Activated CD4-positive, CD25-positive, alpha-beta regulatory T cell treated with anti-CD3 and anti-CD28 coated beads, Interleukin-2, amount 50 U/mL, for 24 hours (primary cell): ENCODE data around the gene TMX2.
"Not testable (repeated sequence)": the region's sequence is repeated elsewhere in the genome, so short reads cannot be mapped to it uniquely, and the experiment has no call there.

Source experiments
- ATAC-seq, 2 donors: fragments of 150-1000 bp; cut with Tn5 transposase; one replicate each; pipeline ENCODE4 v1.10.0; 2021; ENCODE audit warnings: mild to moderate bottlenecking in 1 of 2, moderate library complexity in 1 of 2

The TMX2 gene

DNA sequence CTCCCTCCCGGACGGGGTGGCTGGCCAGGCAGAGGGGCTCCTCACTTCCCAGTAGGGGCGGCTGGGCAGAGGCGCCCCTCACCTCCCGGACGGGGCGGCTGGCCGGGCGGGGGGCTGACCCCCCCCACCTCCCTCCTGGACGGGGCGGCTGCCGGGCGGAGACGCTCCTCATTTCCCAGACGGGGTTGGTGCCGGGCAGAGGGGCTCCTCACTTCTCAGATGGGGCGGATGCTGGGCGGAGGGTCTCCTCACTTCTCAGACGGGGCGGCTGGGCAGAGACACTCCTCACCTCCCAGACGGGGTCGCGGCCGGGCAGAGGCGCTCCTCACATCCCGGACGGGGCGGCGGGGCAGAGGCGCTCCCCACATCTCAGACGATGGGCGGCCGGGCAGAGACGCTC lies 4.3 kb downstream of the TMX2 start:
- not testable (repeated sequence) for ATAC-seq

DNA sequence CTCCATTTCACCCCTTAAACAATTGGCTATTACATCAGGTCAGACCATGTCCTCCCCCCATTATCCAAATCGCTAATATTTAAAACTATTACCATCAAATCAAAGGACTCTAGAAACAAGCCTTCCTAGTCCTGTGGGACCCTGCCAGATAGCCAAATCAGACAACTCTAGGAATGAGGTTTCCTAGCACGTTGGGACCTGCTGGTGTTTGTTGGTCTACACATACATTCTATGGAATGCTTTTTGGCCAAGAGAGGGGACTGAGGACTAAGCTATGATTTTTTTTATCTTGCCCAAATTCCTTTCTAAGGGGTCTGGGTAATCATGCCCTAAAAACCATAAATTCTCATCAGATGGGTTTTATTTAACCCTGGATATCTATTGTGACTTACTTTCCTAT lies 14.8 kb downstream of the TMX2 start:
- ATAC-seq: no peak

DNA sequence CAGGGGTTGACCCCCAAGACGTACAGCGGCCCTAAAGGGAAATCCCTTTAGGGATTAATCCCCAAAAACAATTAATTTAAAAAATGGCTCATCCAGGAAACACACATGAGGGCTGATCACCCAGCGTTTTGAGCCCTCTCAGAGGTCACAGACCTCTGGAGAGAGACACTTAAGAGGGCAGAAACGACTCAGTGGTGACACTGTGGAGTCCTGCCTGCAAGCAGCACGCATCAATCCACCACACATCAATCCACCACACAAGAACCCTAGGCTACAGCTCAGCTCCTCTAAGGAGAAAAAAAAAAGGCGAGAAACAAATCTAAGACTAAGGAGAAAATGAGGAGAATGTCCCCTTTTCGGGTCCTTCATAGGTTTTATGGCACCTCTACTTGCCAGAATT lies 16.4 kb downstream of the TMX2 start:
- ATAC-seq: no peak

DNA sequence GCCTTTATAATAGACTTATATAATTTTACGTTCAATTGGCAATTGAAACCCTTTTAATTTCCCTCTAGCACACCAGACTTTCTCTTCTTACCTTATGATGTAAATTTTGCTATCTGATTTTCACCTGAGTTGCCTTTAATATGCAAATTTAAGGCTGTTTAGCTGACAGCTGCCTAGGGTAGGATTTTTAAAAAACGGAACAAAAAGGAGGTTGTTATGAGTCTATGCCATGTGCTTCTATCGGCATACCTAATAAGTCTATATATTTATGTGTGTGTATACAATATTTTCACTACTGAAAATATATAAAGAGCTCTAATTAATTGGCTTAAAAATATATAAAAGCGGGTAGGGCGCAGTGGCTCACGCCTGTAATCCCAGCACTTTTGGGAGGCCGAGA lies 17.1 kb downstream of the TMX2 start:
- no peak for ATAC-seq

DNA sequence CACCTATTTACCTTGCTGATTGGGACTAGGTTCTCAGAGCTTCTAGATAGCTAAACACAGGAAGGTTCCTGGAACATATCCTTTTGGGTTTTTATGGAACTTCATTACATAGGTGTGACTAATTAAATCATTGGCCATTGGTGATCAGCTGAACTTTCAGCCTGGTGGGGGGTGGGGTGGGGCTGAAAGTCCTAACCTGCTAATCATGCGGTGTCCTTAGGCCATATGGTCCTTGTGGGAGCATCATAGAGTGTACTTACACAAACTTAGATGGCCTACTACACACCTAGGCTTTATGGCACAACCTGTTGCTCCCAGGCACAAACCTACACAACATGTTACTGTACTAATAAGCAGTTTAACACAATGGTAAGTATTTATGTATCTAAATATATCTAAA lies 20.3 kb downstream of the TMX2 start:
- no peak for ATAC-seq

DNA sequence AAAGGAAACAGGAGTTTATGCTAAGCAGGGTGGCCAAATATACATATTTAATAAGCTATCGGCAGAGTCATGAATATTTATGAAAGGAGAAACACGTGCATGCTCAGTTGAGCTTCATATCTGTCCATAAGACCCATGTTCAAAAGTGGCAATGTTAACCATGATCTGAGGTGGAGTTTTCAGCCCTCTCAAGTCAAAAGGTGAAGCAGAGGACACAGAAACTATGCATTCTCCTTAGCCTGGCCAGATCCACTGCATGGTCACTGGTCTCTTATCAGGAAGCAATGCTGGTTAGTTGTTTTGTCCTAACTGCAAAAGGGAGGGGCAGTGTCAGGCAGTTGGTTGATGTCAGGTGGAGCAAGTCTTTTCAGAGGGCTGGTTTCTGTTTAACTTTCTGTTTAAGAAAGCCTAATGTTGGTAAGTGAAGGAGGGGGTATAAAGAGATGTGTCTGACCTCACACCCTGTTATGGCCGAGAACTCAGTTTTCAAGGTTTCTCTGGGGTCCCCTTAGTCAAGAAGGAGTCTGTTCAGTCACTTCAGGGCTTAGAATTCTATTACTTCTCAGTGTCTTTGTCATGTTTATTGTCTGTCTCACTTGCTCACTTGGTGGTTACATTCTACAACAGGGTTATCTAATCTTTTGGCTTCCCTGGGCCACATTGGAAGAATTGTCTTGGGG lies 23.4 kb downstream of the TMX2 start:
- no peak for ATAC-seq

DNA sequence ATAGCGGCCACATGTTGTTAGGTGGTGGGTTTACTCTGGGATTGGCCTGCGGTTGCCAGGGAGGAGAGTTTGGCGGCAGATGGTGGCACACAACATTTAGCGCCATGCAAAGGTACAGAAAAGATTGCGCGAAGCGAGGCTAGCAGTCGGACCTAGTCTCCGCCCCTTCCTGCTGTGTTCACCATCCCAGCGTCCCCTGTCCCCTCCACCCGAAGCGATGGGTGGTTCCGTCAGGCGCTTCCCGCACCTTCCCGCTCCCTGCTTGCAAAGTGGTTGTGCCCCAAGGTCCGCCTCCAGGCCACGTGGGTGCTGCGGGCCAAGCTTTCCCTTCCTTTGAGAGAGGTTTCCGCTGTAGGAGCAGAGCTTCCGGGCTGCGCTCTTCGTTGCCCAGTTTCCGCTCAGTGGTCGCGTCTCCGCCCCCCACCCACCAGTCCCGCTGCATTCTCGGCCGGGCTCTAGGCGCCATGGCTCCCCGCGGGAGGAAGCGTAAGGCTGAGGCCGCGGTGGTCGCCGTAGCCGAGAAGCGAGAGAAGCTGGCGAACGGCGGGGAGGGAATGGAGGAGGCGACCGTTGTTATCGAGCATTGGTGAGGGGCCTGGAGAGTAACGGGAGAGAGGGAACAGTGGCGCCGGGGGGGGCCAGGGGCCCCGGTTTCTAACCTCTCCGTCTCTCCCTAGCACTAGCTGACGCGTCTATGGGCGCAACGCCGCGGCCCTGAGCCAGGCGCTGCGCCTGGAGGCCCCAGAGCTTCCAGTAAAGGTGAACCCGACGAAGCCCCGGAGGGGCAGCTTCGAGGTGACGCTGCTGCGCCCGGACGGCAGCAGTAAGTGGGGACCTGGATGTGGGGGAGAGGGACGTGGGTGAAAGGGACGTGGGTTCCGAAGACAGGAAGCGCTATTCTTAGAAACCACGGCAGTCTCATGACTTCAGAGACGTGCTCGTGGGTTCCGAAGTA lies 29.0 kb downstream of the TMX2 start, which contains the start of gene SELENOH:
Gene SELENOH, plus strand, starts transcription at position 360 of the 955 bp plus-strand sequence. Its CDS starts 105 bp downstream, at position 465.
- ATAC-seq: peak; percentile 90 to 92

DNA sequence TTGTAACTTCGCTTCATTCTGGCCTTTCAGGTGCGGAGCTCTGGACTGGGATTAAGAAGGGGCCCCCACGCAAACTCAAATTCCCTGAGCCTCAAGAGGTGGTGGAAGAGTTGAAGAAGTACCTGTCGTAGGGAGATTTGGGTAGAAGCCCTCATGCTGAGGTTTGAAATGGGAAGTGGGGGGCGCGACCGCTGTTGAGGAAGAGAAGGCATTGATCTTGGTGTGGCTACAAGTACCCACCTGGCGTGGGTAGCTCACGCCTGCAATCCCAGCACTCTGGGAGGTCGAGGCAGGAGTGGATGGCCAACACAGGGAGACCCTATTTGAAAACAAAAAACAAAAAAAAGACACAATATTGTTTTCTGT lies 29.7 kb downstream of the TMX2 start:
- no peak for ATAC-seq

DNA sequence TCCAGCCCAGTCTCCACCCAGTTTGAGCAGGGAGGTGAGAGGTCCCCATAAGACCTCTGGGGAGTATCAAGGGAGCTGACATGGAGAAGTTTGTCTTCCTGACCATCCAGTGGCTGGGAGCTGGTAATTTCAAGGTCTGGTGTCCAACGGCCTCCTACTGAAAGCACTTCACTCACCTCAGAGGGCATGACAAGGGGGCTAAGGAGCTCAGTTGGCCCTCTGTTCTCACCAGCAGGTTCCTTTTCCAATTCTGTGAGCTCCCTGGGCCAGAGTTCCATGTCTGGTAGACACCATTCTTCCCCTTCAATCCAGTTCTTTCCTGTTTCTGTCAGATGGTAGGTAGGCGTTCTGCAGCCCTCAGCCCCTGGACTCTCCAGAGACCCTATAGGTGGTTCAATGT lies 32.0 kb downstream of the TMX2 start:
- no peak for ATAC-seq

DNA sequence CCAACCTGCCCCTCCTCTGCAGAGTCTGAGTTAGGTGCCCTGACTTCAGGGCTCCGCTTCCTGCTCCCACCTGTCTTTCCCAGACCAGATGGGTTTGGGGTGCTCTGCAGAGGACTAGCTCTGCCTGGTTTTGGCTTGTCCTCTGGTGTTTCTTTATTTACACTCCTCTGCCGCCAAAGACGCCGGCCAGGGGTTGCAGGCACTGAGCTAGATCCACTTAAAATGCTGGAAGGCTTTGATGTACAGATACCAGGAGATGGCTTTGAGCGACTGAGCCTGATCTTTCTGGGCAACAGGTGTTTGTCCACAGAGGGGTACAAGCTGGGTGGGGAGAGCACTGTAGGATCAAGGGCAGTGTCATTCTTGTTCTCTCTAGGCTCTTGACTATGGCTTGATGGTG lies 32.8 kb downstream of the TMX2 start:
- no peak for ATAC-seq

DNA sequence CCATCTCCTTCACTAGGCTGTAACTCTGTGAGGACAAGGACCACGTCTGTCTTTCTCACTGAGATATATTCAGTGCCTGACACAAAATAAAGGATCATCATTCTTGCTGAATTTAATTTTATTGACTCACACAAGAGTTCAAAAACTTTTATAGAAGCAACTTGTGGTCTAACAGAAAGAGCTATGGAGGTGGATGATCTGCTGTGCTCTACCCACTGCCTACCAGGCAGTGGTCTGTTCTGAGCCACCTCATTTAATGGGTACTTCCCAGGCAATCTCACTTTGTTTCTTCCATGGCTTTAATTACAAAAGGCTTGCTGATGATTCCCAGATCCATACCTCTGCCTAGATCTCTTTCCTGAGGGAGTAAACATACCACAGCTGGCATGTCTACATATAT lies 34.5 kb downstream of the TMX2 start:
- no peak for ATAC-seq

DNA sequence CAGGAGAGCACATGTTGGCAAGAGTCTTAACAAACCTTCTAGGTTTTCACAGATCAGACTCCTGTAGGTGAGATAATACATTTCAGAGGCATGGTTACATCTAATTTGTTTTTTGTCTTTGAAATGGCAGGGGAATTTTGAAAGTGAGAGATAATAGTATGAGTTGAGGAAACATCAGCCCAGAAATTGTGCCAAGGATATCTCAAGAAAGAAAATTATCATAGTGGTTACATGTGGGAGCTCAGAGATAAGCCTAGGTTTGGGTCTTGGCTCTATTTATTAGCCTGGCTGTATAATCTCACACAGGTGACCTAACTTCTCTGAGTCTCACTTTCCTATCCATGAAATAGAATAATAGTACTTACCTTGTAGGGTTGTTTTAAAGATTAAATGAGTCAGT lies 38.8 kb downstream of the TMX2 start:
- no peak for ATAC-seq

DNA sequence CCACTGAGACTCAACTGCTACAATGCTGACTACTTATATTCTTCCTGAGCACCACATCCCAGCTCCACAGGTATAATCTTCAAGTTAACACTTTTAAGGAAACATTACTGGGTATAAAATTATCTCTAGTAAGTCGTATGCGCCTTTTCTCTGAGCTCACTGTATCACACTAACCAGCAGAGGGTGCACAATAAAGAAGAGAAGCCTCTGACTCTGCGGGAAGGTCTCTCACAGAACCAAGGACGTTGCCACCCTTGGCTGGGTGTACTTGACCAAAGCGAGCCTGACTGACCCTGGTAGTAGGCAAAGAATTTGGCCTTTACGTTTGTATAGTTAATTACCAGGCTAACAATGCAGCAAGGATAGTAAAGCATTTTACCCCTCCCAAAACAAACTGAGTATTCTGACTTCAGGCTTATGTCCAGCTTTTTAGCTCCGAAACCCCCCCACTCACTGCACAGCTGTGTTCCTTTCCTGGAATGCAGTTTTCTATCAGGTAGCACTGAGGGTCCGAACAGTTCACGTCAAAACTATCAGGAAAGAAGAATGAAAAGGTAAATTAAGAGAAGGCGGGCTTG lies 39.4 kb downstream of the TMX2 start, which contains the start of gene BTBD18:
Gene BTBD18, minus strand, starts transcription at position 144 of the 578 bp plus-strand sequence. CDS start 631 bp downstream, outside the sequence.
- ATAC-seq: no peak

DNA sequence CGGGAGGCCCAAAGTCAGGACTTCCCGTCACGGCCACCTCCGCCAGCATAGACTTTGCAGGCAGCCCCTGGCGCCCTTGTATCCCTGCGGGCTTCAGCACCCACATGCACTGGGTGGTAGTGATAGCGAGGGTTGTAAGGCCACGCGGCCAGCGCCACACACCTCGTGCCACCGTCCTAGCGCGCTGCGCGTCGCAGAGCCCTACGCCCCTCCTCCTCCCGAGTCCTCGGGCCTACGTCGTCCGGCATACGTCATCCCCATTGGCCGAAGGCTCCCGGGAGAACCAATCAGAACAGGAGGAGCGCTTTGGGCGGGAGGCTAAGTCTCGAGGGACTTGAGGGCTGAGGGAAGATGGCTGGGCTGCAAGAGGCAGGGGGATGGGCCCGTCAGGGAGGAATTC lies 40.6 kb downstream of the TMX2 start:
- no peak for ATAC-seq

DNA sequence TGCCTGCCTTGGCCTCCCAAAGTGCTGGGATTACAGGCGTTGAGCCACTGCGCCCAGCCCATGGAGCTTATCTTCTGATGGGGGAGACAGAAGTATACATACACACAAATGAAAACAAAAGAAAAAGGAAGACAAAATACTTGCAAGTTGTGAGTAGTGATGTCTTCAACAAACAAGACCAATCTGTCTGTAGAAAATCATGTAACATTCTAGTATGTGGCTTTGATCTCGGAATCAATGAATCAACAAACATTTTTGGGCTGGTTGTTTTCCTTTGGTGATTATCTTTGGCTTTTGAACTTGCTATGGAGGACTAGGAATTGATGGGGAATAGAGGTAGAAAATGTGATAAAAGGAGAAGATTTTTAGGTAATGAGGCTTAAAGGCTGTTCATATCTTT lies 45.8 kb downstream of the TMX2 start:
- ATAC-seq: no peak

DNA sequence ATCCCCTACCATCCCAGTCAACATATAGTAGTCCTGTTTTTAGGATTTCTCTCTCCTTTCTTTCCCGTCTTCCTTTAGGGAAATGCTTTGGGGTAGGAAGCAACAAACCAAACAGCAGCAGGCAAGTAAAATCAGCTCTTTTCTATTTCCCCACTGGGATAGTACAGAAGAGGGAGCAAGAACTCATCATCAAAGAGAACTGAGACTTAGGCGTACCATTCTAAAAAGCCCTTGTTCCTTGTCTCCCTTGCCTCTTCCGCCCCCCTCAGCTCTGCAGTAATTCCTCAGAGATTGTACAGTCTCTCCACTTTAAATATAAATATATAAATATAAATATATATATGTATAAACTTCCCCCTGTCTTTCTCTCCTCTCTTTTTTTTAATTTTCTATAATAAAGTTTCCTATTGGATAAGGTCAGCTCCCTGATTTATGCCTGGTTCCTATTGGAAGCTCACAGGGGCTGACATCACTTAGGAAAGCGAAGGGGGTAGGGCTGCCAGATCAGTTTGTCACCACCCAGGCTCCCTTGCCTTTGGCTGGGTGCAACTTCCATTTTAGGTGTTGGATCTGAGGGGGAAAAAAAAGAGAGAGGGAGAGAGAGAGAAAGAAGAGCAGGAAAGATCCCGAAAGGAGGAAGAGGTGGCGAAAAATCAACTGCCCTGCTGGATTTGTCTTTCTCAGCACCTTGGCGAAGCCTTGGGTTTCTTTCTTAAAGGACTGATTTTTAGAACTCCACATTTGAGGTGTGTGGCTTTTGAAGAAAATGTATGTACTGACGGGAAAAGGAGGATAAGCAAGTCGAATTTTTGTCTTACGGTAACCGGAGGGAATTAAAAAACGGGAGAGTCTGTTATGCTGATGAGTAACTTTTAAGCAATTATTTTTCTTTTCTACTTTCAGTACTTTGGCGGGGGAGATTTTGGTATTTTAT lies 49.2 kb downstream of the TMX2 start, which contains the start of gene CTNND1:
Gene CTNND1, plus strand, starts transcription at position 502 of the 934 bp plus-strand sequence. CDS start 29,677 bp downstream, outside the sequence.
- ATAC-seq: no peak

DNA sequence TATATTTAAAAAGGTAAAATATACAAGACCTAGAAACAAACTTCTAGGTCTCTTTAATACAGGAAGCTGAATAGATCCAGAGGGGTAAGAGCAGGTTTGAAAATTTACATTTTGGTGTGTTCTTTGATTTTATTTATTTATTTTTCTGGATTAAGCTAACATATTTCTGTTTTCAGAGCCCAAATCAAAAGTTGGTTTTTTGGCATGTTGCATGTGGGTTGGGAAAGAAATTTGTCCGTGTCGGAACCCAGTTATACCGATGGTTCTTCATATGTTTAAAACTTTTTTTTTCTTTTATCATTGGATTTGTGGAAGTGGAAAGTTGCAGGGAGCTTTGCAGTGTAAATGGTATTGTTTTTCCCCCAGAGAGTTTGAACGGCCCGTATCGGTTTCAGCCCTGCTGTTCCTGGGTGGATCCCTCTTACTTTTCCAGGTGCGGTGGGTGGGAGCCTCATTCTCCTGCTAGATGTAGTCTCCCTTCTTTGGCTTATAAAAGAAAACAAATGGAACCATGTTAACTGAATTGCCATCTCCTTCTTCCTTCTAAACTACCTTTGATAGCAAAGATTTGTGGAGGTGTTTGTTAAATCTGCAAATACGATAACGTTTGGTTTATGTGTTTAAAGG lies 50.0 kb downstream of the TMX2 start:
- no peak for ATAC-seq

DNA sequence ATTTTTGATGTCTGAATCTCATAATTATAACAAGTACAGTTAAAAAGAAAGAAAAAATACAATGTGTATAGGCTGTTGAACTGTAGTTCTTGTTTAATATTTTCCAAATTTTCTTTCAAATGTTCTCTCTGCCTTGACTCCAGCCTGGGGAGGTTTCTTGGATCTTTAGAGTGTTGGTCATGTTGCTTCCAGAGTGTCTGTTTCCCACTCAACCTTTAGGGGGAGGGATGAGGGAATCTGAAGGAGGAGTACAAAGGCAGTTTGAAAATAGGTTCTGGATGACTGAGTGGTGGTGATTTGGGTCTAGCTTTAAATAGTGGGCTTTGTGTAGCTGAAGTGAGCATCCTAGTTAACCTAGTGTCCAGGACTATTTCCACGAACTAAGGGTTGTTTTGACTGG lies 51.2 kb downstream of the TMX2 start:
- no peak for ATAC-seq

DNA sequence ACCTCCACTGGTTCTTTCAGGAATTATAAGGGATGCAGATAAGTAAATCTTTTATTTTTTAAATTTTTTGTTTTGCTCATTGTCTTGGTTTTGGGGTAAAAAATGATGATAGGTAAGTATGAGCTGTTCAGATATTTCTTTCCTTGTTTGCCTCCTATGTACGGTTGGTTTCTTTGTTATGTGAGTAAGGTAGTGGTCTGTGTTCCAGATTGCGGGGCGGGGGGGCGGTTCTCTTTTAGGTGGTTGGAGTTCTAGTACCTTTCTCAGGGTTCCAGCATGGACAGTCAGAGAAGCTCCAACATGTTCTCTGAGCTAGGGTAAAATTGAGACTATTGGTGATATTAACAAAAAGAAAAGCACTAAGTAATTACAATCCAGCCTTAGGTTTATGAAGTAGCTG lies 51.6 kb downstream of the TMX2 start:
- ATAC-seq: no peak

DNA sequence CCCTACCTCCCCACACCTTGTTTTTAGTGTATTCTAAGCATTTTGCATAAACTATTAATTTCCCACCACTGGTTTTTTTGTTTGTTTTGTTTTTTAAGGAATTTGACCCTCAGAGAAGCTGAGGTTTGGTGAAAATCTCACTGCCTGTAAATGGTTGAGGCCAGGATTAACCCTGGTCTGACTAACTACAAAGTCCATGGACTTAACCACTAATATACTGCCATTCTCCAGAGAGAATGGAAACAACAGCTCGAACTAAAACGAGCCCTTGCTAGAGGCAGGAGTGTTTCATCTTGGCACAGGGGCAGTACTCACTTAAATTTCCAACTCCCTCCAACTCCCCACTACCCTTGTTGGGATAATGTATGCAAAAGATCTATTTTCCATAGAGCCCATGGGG lies 52.2 kb downstream of the TMX2 start:
- ATAC-seq: no peak

DNA sequence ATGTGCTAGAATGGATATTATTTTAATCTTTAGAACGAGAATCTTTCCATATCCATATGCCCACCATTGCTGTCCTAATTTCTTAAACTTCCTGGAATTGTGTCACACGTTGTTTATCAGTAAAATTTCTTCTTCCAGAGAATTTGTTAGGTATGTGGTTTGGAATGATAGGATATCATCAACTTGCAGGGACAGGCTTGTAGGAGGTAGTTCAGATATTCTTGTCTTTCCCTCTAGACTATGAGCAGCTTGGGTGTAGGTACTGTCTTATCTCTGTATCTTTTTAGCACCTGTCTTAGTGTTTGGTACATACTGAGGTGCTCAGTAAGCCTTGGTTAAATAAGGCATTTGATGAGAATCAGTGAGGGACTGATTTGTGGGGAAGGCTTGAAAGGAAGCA lies 52.6 kb downstream of the TMX2 start:
- no peak for ATAC-seq

DNA sequence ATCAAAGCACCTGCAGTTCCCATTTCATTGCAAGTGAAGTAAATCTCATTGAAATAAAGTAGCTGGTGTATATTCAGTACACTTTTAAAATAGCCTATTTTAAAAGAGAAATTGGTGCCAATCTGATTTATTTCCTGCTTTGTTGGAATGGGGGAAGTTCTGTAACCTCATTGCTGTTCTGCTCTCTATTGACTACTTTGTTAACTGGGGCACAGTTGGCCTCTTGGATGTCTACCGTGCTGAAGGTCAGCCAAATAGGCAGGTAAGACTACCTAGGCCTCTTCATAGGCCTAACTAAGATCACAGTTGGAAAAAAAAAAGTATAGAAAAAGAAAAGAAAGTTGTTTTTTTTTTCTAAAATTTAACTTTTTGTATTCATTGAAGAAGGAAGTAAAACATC lies 58.4 kb downstream of the TMX2 start:
- no peak for ATAC-seq
